ENCODE data around the gene ABI2. TPM values are rescaled to one million over a fixed set of nuclear protein-coding genes. Genes with fewer than 3 reads are reported as not detected.

Gene ABI2
- total and polyA plus RNA-seq, 2 of the 4 experiments (the other 2 are of a cell fraction) = 35.7 to 54.0 TPM

- Histone ChIP-seq H3K27me3 (ENCODE audit: control insufficient read depth, insufficient read depth, low read length) (no peaks in the 10 kb centered on the region), H3K9me3 (ENCODE audit: control insufficient read depth, insufficient read depth, low read length) (no peaks in the 10 kb centered on the region), H2AK9ac (replicated peaks; ENCODE audit: low read depth, low read length, poor library complexity) (no peak overlapping the region), H4K5ac (ENCODE audit: low read depth, low read length) (no peak overlapping the region), H2BK120ac (ENCODE audit: low read depth, low read length) (no peak overlapping the region), H3K4ac (ENCODE audit: low read depth, low read length) (no peak overlapping the region), H4K91ac (ENCODE audit: insufficient read depth, low read depth, low read length) (no peak overlapping the region), H2AK5ac (ENCODE audit: low read depth, low read length) (no peak overlapping the region), H3K79me1 (ENCODE audit: low read depth in 1 of 2, low read length in 2 of 2) (peaks cover 52 to 69% of the 10 kb centered on the region in 2 experiments), H3K18ac (ENCODE audit: low read depth, low read length) (no peak overlapping the region), H3K9ac (ENCODE audit: low read depth, low read length) (no peak overlapping the region), H3K23ac (ENCODE audit: low read depth, low read length) (no peak overlapping the region), H4K8ac (ENCODE audit: low read depth in 2 of 2, low read length in 2 of 2) (no peak overlapping the region), H2BK15ac (ENCODE audit: low read depth, low read length) (no peak overlapping the region), H3K27ac (ENCODE audit: insufficient read depth, low read length) (peak overlapping the region; percentile 16; the same call in 1 of the 2 replicates), H3K4me3 (ENCODE audit: insufficient read depth, low read depth, low read length) (no peak overlapping the region), H2BK5ac (ENCODE audit: low read depth, low read length, poor library complexity, severe bottlenecking) (peak overlapping the region; percentile 19), H3K14ac (replicated peaks; ENCODE audit: low read depth, low read length) (no peak overlapping the region), H3K56ac (ENCODE audit: extremely low read depth, insufficient read depth, low read length) (no peak overlapping the region), H2BK20ac (ENCODE audit: low read depth, low read length) (no peak overlapping the region), H2AFZ (replicated peaks; ENCODE audit: low read length, poor library complexity) (no peak overlapping the region), H3K4me2 (ENCODE audit: low read depth, low read length) (peak overlapping the region; percentile 1; the same call in 1 of the 2 replicates), H3K4me1 (ENCODE audit: control insufficient read depth, insufficient read depth, low read length) (peaks cover 6% of the 10 kb centered on the region), H3K9me1 (ENCODE audit: insufficient read depth, low read length) (peaks cover 7% of the 10 kb centered on the region; the same call in 1 of the 2 replicates), H4K20me1 (ENCODE audit: insufficient read depth, low read length) (peaks cover 15% of the 10 kb centered on the region), H3K36me3 (ENCODE audit: control insufficient read depth, insufficient read depth, low read length) (peaks cover 6% of the 10 kb centered on the region)
- DNase-seq (peak; percentile 69), ATAC-seq (ENCODE audit: low read depth) (peak; percentile 89)
- dilution Hi-C loops (cut with HindIII; ENCODE audit: low sequenced_read_pairs, unreplicated experiment) = no loop called here
- BruUV-seq (replicated peaks) = no TSS peak
- in situ Hi-C loops (cut with MboI; ENCODE audit: low sequenced_read_pairs) = no loop called here
- TF ChIP-seq NFE2L2 (IDR thresholded peaks at IDR 0.05; ENCODE audit: low read depth, low read length) (no peak), MAFK (IDR thresholded peaks at IDR 0.05; ENCODE audit: low read depth, low read length) (peak; percentile 64)
- ChIA-PET CTCF (interaction anchor here (0.5 to 0.6 kb wide), 2 partner anchors 42 to 297 kb away, joined by 3 to 4 read pairs; no protein-coding TSS in a partner anchor), POLR2A (ENCODE audit: unreplicated experiment) (no interaction called here)
- WGBS, 2 experiments (ENCODE audit: extremely low coverage in 2 of 2, insufficient read length in 1 of 2) = no CpG with 5 or more reads among the region's 6 CpGs
- intact Hi-C loops (cut with micrococcal nuclease) = no loop called here
These were observed 12.7 kb downstream of the ABI2 start for GRCh38 chr2:203340791-203341487.
